HG03342 (cell line): ENCODE measurements around the gene WNT7B.

Source experiments
- ATAC-seq: cut with Tn5 transposase; IDR thresholded peaks from one replicate; pipeline ENCODE4 v1.9.1; 2021; ENCODE audit warnings: mild to moderate bottlenecking, moderate library complexity; ENCODE audit not compliant: unreplicated experiment

The WNT7B gene

GRCh38 chr22:45879552-45879949 lies 97.4 kb downstream of the WNT7B start:
- no peak for ATAC-seq

- ATAC-seq, result no peak
These were observed 97.9 kb downstream of the WNT7B start for GRCh38 chr22:45878901-45879551.

- ATAC-seq, result no peak
These were observed 98.7 kb downstream of the WNT7B start for GRCh38 chr22:45878051-45878781.

GRCh38 chr22:45877651-45878050 lies 99.3 kb downstream of the WNT7B start:
- ATAC-seq, result no peak

- ATAC-seq, result no peak
These were observed 100.0 kb downstream of the WNT7B start for GRCh38 chr22:45877036-45877380.

- no peak for ATAC-seq
These were observed 100.6 kb downstream of the WNT7B start for GRCh38 chr22:45876136-45877035.

- ATAC-seq, result no peak
These were observed 104.2 kb downstream of the WNT7B start for GRCh38 chr22:45872659-45873263.

- no peak for ATAC-seq
These were observed 105.2 kb downstream of the WNT7B start for GRCh38 chr22:45871721-45872120.
